Measurements from ENCODE around the gene DENND6B.

DNA sequence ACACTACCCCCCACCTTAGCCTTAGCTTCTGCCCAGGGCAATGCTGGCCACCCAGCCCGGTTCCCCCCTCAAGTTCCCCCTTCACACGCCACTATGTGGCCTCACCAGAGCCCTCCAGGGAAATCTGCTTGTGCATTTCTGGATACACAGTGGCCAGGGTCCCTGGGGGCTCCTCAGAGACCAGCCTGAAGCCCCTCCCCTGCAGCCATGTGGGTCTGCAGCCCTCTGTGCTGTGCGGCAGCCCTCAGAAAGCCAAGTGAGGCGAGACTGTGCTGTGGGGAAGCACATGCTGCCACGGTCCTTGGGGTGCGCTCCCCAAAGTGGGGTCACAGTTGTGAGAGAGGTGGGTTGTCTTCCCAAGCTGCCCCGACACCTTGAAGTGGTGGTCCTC, 17.2 kb downstream of the DENND6B start:
- no peak for TF ChIP-seq ZNF8 (CRISPR knock-in tag; IDR thresholded peaks at IDR 0.05)
- TF ChIP-seq ZFP30 (CRISPR knock-in tag; IDR thresholded peaks at IDR 0.05), result no peak
- TF ChIP-seq GLIS3 (CRISPR knock-in tag; IDR thresholded peaks at IDR 0.05), result no peak
- TF ChIP-seq ZFP3 (CRISPR knock-in tag; IDR thresholded peaks at IDR 0.05), result no peak
- TF ChIP-seq SNAI2 (CRISPR knock-in tag; IDR thresholded peaks at IDR 0.05), result no peak
